IPS-15b (cell line): ENCODE results near the gene UNC79.

Experiments used
- H3K27me3 ChIP-seq: one replicate; pipeline ENCODE4 v1.6.1; 2013; ENCODE audit warnings: low read length; ENCODE audit not compliant: control insufficient read depth, insufficient read depth
- H3K36me3 ChIP-seq: one replicate; pipeline ENCODE4 v1.6.1; 2013; ENCODE audit warnings: low read length; ENCODE audit not compliant: control insufficient read depth, insufficient read depth
- H3K4me1 ChIP-seq: one replicate; pipeline ENCODE4 v1.6.1; 2013; ENCODE audit warnings: mild to moderate bottlenecking, low read length; ENCODE audit not compliant: control insufficient read depth, insufficient read depth
- H3K4me3 ChIP-seq: one replicate; pipeline ENCODE4 v1.5.1; 2013; ENCODE audit warnings: low read depth, low read length
- H3K9ac ChIP-seq: one replicate; pipeline ENCODE4 v1.6.1; 2013; ENCODE audit warnings: low read depth, mild to moderate bottlenecking, low read length
- H3K9me3 ChIP-seq: one replicate; pipeline ENCODE4 v1.6.1; 2013; ENCODE audit warnings: mild to moderate bottlenecking, low read length; ENCODE audit not compliant: control insufficient read depth, insufficient read depth

The UNC79 gene

DNA sequence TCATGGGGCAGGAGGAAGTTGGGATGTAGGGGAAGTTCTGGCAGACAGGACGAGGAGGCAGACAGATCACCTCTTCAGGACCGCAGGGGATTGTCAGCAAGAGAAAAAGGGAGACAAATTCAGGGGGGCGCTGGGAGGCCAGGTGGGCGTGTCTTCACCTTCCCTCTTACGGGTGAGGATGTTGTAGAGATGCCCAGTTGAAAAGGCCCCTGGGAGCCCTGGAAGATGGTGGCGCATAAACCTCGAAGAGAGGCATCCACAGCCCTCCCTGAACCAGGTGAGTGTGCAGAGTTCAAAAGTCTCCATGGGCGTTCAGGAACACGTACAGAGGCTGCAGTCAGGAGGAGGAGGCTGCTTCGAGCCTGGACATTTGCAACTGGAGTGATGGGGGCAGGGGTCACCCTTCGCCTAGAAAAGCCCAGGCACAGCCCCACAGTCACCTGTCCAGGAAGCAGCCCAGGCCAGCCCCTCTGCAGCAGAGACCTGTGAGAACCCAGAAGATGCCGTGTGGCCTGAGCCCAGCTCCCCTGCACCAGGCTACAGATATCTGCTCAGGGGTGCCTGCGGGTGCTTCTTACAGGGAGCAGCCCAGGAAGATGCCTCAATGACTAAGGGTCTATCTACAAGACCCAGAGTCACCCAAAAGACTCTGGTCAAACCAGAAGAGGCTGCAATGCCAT lies 283.1 kb downstream of the UNC79 start:
- Histone ChIP-seq H3K4me3 (no peak overlapping the region), H3K9ac (no peak overlapping the region), H3K9me3 (no peaks in the 10 kb centered on the region), H3K36me3 (no peaks in the 10 kb centered on the region), H3K4me1 (peaks cover 3% of the 10 kb centered on the region), H3K27me3 (no peaks in the 10 kb centered on the region)

DNA sequence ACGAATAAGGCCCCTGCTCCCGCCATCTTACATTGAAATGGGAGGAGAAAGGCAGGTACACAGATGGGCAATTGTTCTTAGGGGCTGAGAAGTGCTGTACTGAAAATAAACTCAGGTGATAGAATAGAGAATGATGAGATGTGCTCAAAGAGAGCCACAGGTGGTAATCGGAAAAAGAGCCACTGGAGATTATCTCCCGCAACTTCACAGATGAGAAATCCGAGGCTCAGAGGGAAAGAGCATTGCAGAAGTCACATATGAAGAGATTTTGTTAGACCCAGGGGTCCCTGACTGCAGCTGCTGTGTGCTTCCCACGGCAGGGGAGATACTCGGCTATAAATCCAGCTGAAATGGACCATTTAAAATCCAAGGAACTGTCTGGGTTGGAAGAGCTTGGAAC lies 283.9 kb downstream of the UNC79 start:
- Histone ChIP-seq H3K9ac (no peak overlapping the region), H3K36me3 (no peaks in the 10 kb centered on the region), H3K4me3 (no peak overlapping the region), H3K27me3 (no peaks in the 10 kb centered on the region), H3K4me1 (peaks cover 3% of the 10 kb centered on the region), H3K9me3 (no peaks in the 10 kb centered on the region)

- Histone ChIP-seq H3K9ac (no peak overlapping the region), H3K4me1 (peaks cover 3% of the 10 kb centered on the region)
Observed at GRCh38 chr14:93715279-93715927, 284.7 kb downstream of the UNC79 start.

DNA sequence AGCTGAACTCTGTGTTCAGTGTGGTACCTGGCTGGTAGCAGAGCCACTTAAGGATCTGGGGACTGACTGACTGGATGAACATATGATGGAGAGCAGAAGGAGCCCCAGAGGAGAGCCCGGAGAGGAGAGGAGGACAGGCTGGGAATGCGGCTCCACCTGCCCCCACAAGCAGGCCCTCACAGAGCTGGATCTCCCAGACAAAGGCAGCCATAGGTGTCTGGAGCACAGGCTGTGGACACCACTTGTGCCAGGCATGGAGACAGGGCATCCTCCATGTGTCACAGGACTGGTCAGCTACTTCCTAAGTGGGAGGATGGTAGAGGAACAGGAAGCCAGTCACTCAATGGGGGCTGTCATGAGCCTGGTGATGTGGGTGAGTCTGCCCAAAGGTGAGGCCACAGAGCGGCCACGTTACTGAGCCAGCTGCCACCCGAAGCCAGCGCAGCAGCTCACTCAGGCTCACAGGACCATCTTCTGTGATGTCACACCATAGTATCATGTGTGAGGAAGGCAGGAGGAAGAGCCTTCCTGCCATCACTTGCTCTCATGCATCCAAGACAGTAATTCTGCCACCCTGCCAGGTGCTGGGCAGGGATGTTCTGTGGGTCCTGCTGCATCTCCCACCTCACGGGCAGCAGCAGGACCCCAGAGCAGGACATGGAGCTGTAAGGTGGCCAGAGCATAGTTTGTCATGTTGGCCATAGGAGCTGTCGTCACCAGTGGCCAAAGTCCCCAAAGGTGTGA lies 285.4 kb downstream of the UNC79 start:
- Histone ChIP-seq H3K4me1 (peaks cover 3% of the 10 kb centered on the region), H3K9me3 (no peaks in the 10 kb centered on the region), H3K9ac (no peak overlapping the region), H3K27me3 (no peaks in the 10 kb centered on the region), H3K4me3 (no peak overlapping the region), H3K36me3 (no peaks in the 10 kb centered on the region)

More at GRCh38 chr14:93715279-93715927, 284.7 kb downstream of the UNC79 start:
- Histone ChIP-seq H3K36me3 (no peaks in the 10 kb centered on the region), H3K9me3 (no peaks in the 10 kb centered on the region), H3K4me3 (no peak overlapping the region), H3K27me3 (no peaks in the 10 kb centered on the region)

GRCh38 chr14:93716746-93717667 lies 286.3 kb downstream of the UNC79 start:
- H3K9me3 ChIP-seq, result no peaks in the 10 kb centered on the region
- no peak overlapping the region for H3K9ac ChIP-seq
- H3K4me1 ChIP-seq, result peaks cover 3% of the 10 kb centered on the region
- no peaks in the 10 kb centered on the region for H3K36me3 ChIP-seq
- no peak overlapping the region for H3K4me3 ChIP-seq
- no peaks in the 10 kb centered on the region for H3K27me3 ChIP-seq

DNA sequence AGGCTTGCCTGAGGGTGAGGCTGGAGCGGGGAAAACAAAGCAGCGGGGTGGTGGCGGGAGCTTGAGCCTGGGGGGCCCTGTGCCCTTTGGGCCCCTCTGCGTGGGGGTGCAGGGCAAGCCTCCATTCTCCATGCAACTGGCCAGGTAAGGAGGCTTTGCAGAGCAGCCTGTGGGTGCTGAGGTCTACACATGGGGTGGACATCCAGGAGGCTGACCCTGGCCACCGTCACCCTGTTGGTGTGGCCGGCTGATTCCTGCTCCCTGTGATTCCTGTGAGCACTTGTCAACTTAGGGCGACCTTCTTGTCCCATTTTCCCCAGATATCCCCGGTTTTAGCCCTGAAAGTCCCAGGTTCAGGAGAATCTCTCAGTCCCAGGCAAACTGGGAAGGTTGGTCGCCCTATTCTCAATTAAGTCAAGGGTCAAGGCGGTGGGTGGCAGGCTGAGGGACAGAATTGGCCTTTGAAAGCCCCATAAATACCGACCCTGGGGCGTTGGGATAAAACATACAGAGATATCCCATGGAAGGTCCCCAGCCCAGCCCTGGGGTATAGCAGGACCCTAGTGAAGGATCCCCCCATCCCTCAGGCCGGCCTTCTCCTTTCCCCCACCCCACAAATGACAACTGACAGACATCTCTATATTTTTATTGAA lies 287.1 kb downstream of the UNC79 start:
- H3K27me3 ChIP-seq, result no peaks in the 10 kb centered on the region
- H3K4me3 ChIP-seq, result no peak overlapping the region
- H3K36me3 ChIP-seq, result no peaks in the 10 kb centered on the region
- no peak overlapping the region for H3K9ac ChIP-seq
- peaks cover 3% of the 10 kb centered on the region for H3K4me1 ChIP-seq
- H3K9me3 ChIP-seq, result no peaks in the 10 kb centered on the region

GRCh38 chr14:93719256-93719655 lies 288.5 kb downstream of the UNC79 start:
- Histone ChIP-seq H3K4me3 (no peak overlapping the region), H3K9me3 (no peaks in the 10 kb centered on the region), H3K9ac (no peak overlapping the region), H3K4me1 (no peaks in the 10 kb centered on the region), H3K27me3 (no peaks in the 10 kb centered on the region), H3K36me3 (no peaks in the 10 kb centered on the region)

- H3K9ac ChIP-seq, result no peak overlapping the region
- H3K4me1 ChIP-seq, result no peaks in the 10 kb centered on the region
- no peaks in the 10 kb centered on the region for H3K36me3 ChIP-seq
- H3K27me3 ChIP-seq, result no peaks in the 10 kb centered on the region
- no peak overlapping the region for H3K4me3 ChIP-seq
- H3K9me3 ChIP-seq, result no peaks in the 10 kb centered on the region
Observed at GRCh38 chr14:93720076-93720815, 289.5 kb downstream of the UNC79 start.

DNA sequence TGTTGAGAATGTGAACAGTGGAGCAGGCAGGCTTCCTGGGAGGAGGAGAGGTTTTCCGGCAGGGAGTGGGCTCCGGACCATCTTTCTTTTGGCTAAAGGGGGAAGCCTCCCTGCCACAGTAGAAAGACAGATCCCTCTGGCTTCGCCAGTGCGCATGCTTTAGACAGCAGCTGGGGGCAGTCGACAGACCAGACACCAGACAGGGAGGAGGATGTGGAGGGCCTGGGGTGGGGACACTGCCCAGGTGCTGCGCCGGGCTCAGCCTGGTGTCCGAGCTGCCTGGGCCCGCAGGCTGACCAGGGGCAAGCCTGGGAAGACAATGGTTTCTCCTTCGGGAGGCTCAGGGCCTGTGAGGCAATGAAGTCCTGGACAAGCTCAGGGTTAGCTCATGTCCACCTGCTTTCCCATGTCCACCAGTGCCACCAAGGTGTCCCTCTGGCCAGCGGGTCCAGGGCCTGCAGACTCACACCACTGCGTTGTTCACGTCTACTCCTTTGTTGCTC lies 290.3 kb downstream of the UNC79 start:
- Histone ChIP-seq H3K36me3 (no peaks in the 10 kb centered on the region), H3K4me1 (no peaks in the 10 kb centered on the region), H3K4me3 (no peak overlapping the region), H3K9ac (no peak overlapping the region), H3K9me3 (no peaks in the 10 kb centered on the region), H3K27me3 (no peaks in the 10 kb centered on the region)

- no peaks in the 10 kb centered on the region for H3K36me3 ChIP-seq
- no peak overlapping the region for H3K4me3 ChIP-seq
- no peaks in the 10 kb centered on the region for H3K4me1 ChIP-seq
- H3K9me3 ChIP-seq, result no peaks in the 10 kb centered on the region
- H3K27me3 ChIP-seq, result no peaks in the 10 kb centered on the region
- H3K9ac ChIP-seq, result no peak overlapping the region
Observed at GRCh38 chr14:93723001-93723400, 292.3 kb downstream of the UNC79 start.
